Testis (tissue), 3 donors: Measurements from ENCODE around the gene ATAD3C. TPM values are rescaled to one million over a fixed set of nuclear protein-coding genes. Genes with fewer than 3 reads are reported as not detected.
"Not testable (repeated sequence)": the region's sequence is repeated elsewhere in the genome, so short reads cannot be mapped to it uniquely, and the experiment has no call there.

Experiments used
- DNase-seq: peaks from one replicate; pipeline ENCODE4 v3.0.0-alpha.2; 2019
- H3K27ac ChIP-seq, 2 donors: fragments of 200-600 bp; sonication (generic); one replicate each; pipeline ENCODE4 v1.5.1; 2019
- H3K27me3 ChIP-seq: fragments of 200-600 bp; sonication (generic); one replicate; pipeline ENCODE4 v1.5.1; 2019
- H3K36me3 ChIP-seq: fragments of 200-600 bp; sonication (generic); one replicate; pipeline ENCODE4 v1.5.1; 2017; ENCODE audit warnings: low read depth; ENCODE audit errors: missing control alignments
- H3K4me1 ChIP-seq: fragments of 200-600 bp; sonication (generic); one replicate; pipeline ENCODE4 v1.5.1; 2019
- H3K4me3 ChIP-seq, 2 donors: fragments of 200-600 bp; sonication (generic); one replicate each; pipeline ENCODE4 v1.5.1; 2017 to 2019
- H3K9me3 ChIP-seq: fragments of 200-600 bp; sonication (generic); one replicate; pipeline ENCODE4 v1.5.1; 2017
- CTCF ChIP-seq, 3 experiments: fragments of 450-650 bp in 2 of 3; fragments of 200-600 bp in 1 of 3; sonication (generic) in 1 of 3; IDR thresholded peaks; one replicate each; pipeline ENCODE4 v1.5.1; 2016 to 2019; ENCODE audit warnings: antibody characterized with exemption in 3 of 3, mild to moderate bottlenecking in 2 of 3, moderate library complexity in 1 of 3
- POLR2A ChIP-seq: fragments of 450-650 bp; IDR thresholded peaks from one replicate; pipeline ENCODE4 v1.6.1; 2017; ENCODE audit warnings: antibody characterized with exemption, mild to moderate bottlenecking, moderate library complexity
- WGBS, 2 donors: methylation state at CpG; one replicate each; pipeline ENCODE4 v1.1.5; 2018; 5-methylcytosine and 5-hydroxymethylcytosine counted together
- intact Hi-C: fragments of 100-400 bp; cut with DNase I; formaldehyde crosslinking; loops from one replicate; pipeline ENCODE4 v1.15.1; 2023; ENCODE audit warnings: low total_unique reads
- polyA plus RNA-seq: library from polyadenylated mRNA; stranded (reverse); fragments of 350-450 nt; fragmentation: Illumina TruSeq; extraction: RNeasy Lipid Tissue Mini Kit (QIAGEN cat#74804); gene quantifications from one replicate; pipeline ENCODE4 v1.2.3, GENCODE V29; 2014; ENCODE audit warnings: low read depth, low replicate concordance; ENCODE audit not compliant: insufficient read depth
- total RNA-seq, 2 donors: library from RNA; depleted of rRNA; stranded (reverse); fragments of >200 nt; gene quantifications; one replicate each; pipeline ENCODE4 v1.2.3, GENCODE V29; 2016

Gene ATAD3C
- total and polyA plus RNA-seq, 3 donors from 2014 or later, result 1.3 to 3.0 (median 1.5) TPM

GRCh38 chr1:1504777-1505365, 55.4 kb downstream of the ATAD3C start:
- H3K4me1 ChIP-seq, result peaks cover 10% of the 10 kb centered on the region
- H3K36me3 ChIP-seq, H3K4me3 ChIP-seq, H3K9me3 ChIP-seq, intact Hi-C loops, H3K27me3 ChIP-seq: not testable (repeated sequence)
- peak; percentile 62 to 89 (median 63) for TF ChIP-seq CTCF (IDR thresholded peaks at IDR 0.05)
- WGBS, 2 donors, result 39 to 42% methylated on average over 12 to 16 of the region's 16 CpGs
- H3K27ac ChIP-seq, result peak overlapping the region; percentile 64 to 82
- DNase-seq, result peak; percentile 91

- 17 to 21% methylated on average over 10 to 14 of the region's 22 CpGs for WGBS, 2 donors
- peak; percentile 76 for DNase-seq
- Histone ChIP-seq H3K4me1 (peaks cover 10% of the 10 kb centered on the region), H3K27ac (peak overlapping the region; percentile 64 to 82)
- intact Hi-C loops, H3K36me3 ChIP-seq, H3K9me3 ChIP-seq, H3K4me3 ChIP-seq, H3K27me3 ChIP-seq: not testable (repeated sequence)
- TF ChIP-seq CTCF (IDR thresholded peaks at IDR 0.05), result peak in 2 of 3 experiments; percentile 23 to 63
Observed at GRCh38 chr1:1505366-1505798, 55.9 kb downstream of the ATAD3C start.

GRCh38 chr1:1505801-1506200, 56.3 kb downstream of the ATAD3C start:
- H3K9me3 ChIP-seq, H3K4me3 ChIP-seq, DNase-seq, intact Hi-C loops, H3K36me3 ChIP-seq, H3K27me3 ChIP-seq: not testable (repeated sequence)
- Histone ChIP-seq H3K27ac (peak overlapping the region; percentile 63 to 82), H3K4me1 (peaks cover 10% of the 10 kb centered on the region)
- WGBS, 2 donors, result 63 to 68% methylated on average over 5 of the region's 5 CpGs

GRCh38 chr1:1507305-1507704, 57.8 kb downstream of the ATAD3C start:
- TF ChIP-seq CTCF (IDR thresholded peaks at IDR 0.05), result no peak
- no peak for TF ChIP-seq POLR2A
- H3K4me1 ChIP-seq, result peaks cover 14% of the 10 kb centered on the region
- WGBS, 2 donors, result 91 to 94% methylated on average over 4 of the region's 4 CpGs
- no peak for DNase-seq
- no peak overlapping the region for H3K4me3 ChIP-seq
- no peaks in the 10 kb centered on the region for H3K36me3 ChIP-seq
- no peaks in the 10 kb centered on the region for H3K9me3 ChIP-seq
- intact Hi-C loops, result no loop called here
- H3K27ac ChIP-seq, result no peak overlapping the region
- no peaks in the 10 kb centered on the region for H3K27me3 ChIP-seq

GRCh38 chr1:1508775-1509464, 59.4 kb downstream of the ATAD3C start:
- peaks cover 14% of the 10 kb centered on the region for H3K4me1 ChIP-seq
- intact Hi-C loops, H3K27ac ChIP-seq, H3K36me3 ChIP-seq, DNase-seq, H3K4me3 ChIP-seq, H3K9me3 ChIP-seq, H3K27me3 ChIP-seq: not testable (repeated sequence)
- 79 to 88% methylated on average over 6 to 30 of the region's 34 CpGs for WGBS, 2 donors

- H3K27ac ChIP-seq, H3K9me3 ChIP-seq, intact Hi-C loops, H3K27me3 ChIP-seq, H3K36me3 ChIP-seq, H3K4me3 ChIP-seq, DNase-seq: not testable (repeated sequence)
- peaks cover 14% of the 10 kb centered on the region for H3K4me1 ChIP-seq
- 57 to 80% methylated on average over 8 to 17 of the region's 21 CpGs for WGBS, 2 donors
Observed at GRCh38 chr1:1509465-1509850, 60.0 kb downstream of the ATAD3C start.
